Measurements from ENCODE around the gene KLHL41. TPM values are rescaled to one million over a fixed set of nuclear protein-coding genes. Genes with fewer than 3 reads are reported as not detected.

KLHL41 gene
- total RNA-seq, 1 experiment from 2014 or later, result 0.15 TPM

DNA sequence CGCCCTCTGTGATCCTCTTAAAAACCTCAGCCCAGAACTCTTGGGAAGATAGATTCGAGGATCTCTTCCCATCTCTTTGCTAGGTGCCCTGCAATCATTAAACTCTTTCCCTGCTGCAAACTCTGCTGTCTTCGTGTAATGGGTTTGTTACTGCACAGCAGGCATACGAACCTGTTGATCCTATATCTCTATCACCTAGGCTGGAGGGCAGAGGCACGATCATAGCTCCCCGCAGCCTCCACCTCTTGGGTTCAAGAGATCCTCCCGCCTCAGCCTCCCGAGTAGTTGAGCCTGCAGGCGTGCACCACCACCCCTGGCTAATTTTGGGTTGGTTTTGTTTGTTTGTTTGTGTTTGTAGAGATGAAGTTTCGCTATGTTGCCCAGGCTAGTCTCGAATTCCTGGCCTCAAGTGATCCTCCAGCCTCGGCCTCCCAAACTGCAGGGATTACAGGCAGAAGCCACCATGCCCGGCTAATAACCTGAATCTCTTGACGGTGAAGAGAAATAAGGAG lies 30.7 kb upstream of the KLHL41 start:
- intact Hi-C loops (cut with micrococcal nuclease), result no loop called here
- Histone ChIP-seq H3K4me3 (replicated peaks in 1 of 2; ENCODE audit: low read depth in 1 of 2, low read length in 2 of 2) (peak overlapping the region; percentile 54 to 68), H3K4me2 (ENCODE audit: low read length) (peak overlapping the region; percentile 75), H3K9me3 (ENCODE audit: control insufficient read depth in 1 of 2, insufficient read depth in 1 of 2, low read depth in 1 of 2, low read length in 2 of 2) (no peaks in the 10 kb centered on the region), H3K27me3 (ENCODE audit: insufficient read depth, low read length) (no peaks in the 10 kb centered on the region), H2AFZ (ENCODE audit: low read depth, low read length, poor library complexity, severe bottlenecking) (peak overlapping the region; percentile 77), H3K9ac (ENCODE audit: low read length) (peak overlapping the region; percentile 63; the same call in 1 of the 2 replicates), H3K79me2 (ENCODE audit: insufficient read depth, low read length) (no peaks in the 10 kb centered on the region; the same call in 1 of the 2 replicates), H4K20me1 (ENCODE audit: insufficient read depth) (no peaks in the 10 kb centered on the region), H3K4me1 (ENCODE audit: control insufficient read depth in 1 of 2, insufficient read depth in 2 of 2, low read length in 2 of 2) (peaks cover 0 to 12% of the 10 kb centered on the region in 2 experiments; a peak in 1 of 4 replicates), H3K27ac (ENCODE audit: low read depth, low read length) (peak overlapping the region; percentile 11; the same call in 1 of the 2 replicates), H3K36me3 (ENCODE audit: control insufficient read depth in 1 of 2, insufficient read depth in 2 of 2, low read length in 2 of 2) (no peaks in the 10 kb centered on the region), H3K9me2 (ENCODE audit: insufficient read depth) (no peaks in the 10 kb centered on the region)
- DNase-seq (ENCODE audit: low read depth, low spot score), result no peak
- peak; percentile 7; the same call in 1 of the 2 replicates for ATAC-seq
- ChIA-PET POLR2A (interaction anchor here (1.1 kb wide), 1 partner anchor 10 kb away, joined by 3 read pairs; no protein-coding TSS in a partner anchor), CTCF (interaction anchor here (1.0 to 1.3 kb wide), 2 partner anchors 10 to 346 kb away, joined by 3 read pairs; partner anchors contain the start of gene METTL5), RAD21 (ENCODE audit: low non-redundant PET in 1 of 2, low total read pairs in 2 of 2, uncharacterized antibody in 2 of 2, unreplicated experiment in 2 of 2) (no interaction called here)
- TF ChIP-seq POLR2A (IDR thresholded peaks at IDR 0.05; ENCODE audit: borderline replicate concordance, extremely low read depth, insufficient read depth, insufficient read length), result peak; percentile 6
- no peak for TF ChIP-seq FOSL1 (IDR thresholded peaks at IDR 0.05; ENCODE audit: low read depth)
- BruUV-seq (replicated peaks), result no TSS peak

GRCh38 chr2:169479257-169480078 lies 30.0 kb upstream of the KLHL41 start, which contains the start of gene BBS5:
BBS5 (plus strand) TSS chr2:169479494; CDS start chr2:169479554, 60 bp downstream.
- intact Hi-C loops (cut with micrococcal nuclease), result no loop called here
- Histone ChIP-seq H3K27ac (ENCODE audit: low read depth, low read length) (peak within 1 kb of the TSS; percentile 11; the same call in 1 of the 2 replicates), H3K9ac (ENCODE audit: low read length) (peak within 1 kb of the TSS; percentile 63), H4K20me1 (ENCODE audit: insufficient read depth) (no peaks in the 10 kb centered on the region), H3K4me3 (replicated peaks in 1 of 2; ENCODE audit: low read depth in 1 of 2, low read length in 2 of 2) (peak within 1 kb of the TSS; percentile 54 to 68), H3K4me1 (ENCODE audit: control insufficient read depth in 1 of 2, insufficient read depth in 2 of 2, low read length in 2 of 2) (peaks cover 0 to 12% of the 10 kb centered on the region in 2 experiments; a peak in 1 of 4 replicates), H3K27me3 (ENCODE audit: insufficient read depth, low read length) (no peaks in the 10 kb centered on the region), H2AFZ (ENCODE audit: low read depth, low read length, poor library complexity, severe bottlenecking) (peak within 1 kb of the TSS; percentile 77), H3K9me3 (ENCODE audit: control insufficient read depth in 1 of 2, insufficient read depth in 1 of 2, low read depth in 1 of 2, low read length in 2 of 2) (no peaks in the 10 kb centered on the region), H3K4me2 (ENCODE audit: low read length) (peak within 1 kb of the TSS; percentile 75), H3K79me2 (ENCODE audit: insufficient read depth, low read length) (no peaks in the 10 kb centered on the region; the same call in 1 of the 2 replicates), H3K36me3 (ENCODE audit: control insufficient read depth in 1 of 2, insufficient read depth in 2 of 2, low read length in 2 of 2) (no peaks in the 10 kb centered on the region), H3K9me2 (ENCODE audit: insufficient read depth) (no peaks in the 10 kb centered on the region)
- CTCF ChIA-PET, result interaction anchor here (1.0 to 1.3 kb wide), 2 partner anchors 10 to 345 kb away, joined by 3 read pairs; partner anchors contain the start of gene METTL5
- RAD21 ChIA-PET (ENCODE audit: low non-redundant PET in 1 of 2, low total read pairs in 2 of 2, uncharacterized antibody in 2 of 2, unreplicated experiment in 2 of 2), result no interaction called here
- peak; percentile 36 for DNase-seq (ENCODE audit: low read depth, low spot score)
- POLR2A ChIA-PET, result no interaction called here
- no TSS peak for BruUV-seq (replicated peaks)
- peak; percentile 88 for ATAC-seq
- TF ChIP-seq ZFX (IDR thresholded peaks at IDR 0.05) (peak; percentile 72), CBX3 (IDR thresholded peaks at IDR 0.05; ENCODE audit: low read depth) (peak; percentile 63), SIN3A (IDR thresholded peaks at IDR 0.05; ENCODE audit: low read depth) (peak; percentile 81), JUND (IDR thresholded peaks at IDR 0.05) (no peak), EGR1 (IDR thresholded peaks at IDR 0.05; ENCODE audit: low read depth) (no peak), SRF (IDR thresholded peaks at IDR 0.05; ENCODE audit: low read depth) (no peak), ZBTB33 (IDR thresholded peaks at IDR 0.05; ENCODE audit: extremely low read depth, insufficient replicate concordance, low read length) (peak; percentile 52), POLR2AphosphoS5 (IDR thresholded peaks at IDR 0.05; ENCODE audit: low read depth, low read length) (peak; percentile 48), SP1 (IDR thresholded peaks at IDR 0.05; ENCODE audit: low read depth) (no peak), MAX (IDR thresholded peaks at IDR 0.05) (peak; percentile 64; the same call in 1 of the 2 replicates), TCF7L2 (IDR thresholded peaks at IDR 0.05; ENCODE audit: borderline replicate concordance, extremely low read depth, insufficient read depth, insufficient read length) (no peak), ELF1 (IDR thresholded peaks at IDR 0.05; ENCODE audit: borderline replicate concordance, low read depth) (no peak), YY1 (IDR thresholded peaks at IDR 0.05; ENCODE audit: extremely low read depth, insufficient replicate concordance, low read depth, low read length) (peak; percentile 12), ATF3 (IDR thresholded peaks at IDR 0.05) (no peak), ZNF274 (IDR thresholded peaks at IDR 0.05; ENCODE audit: low read depth, low read length) (no peak), RAD21 (IDR thresholded peaks at IDR 0.05; ENCODE audit: low read depth) (peak; percentile 32; the same call in 1 of the 2 replicates)

Measured in HCT116 (cell line).